Fibroblast of skin of back (primary cell): ENCODE data around the gene SCD.
A peak's percentile ranks its signal among the peaks of the same experiment; 100 is the strongest.
"Not testable (repeated sequence)": the region's sequence is repeated elsewhere in the genome, so short reads cannot be mapped to it uniquely, and the experiment has no call there.

ENCODE experiments used
- DNase-seq: peaks from one replicate; pipeline ENCODE4 v3.0.0-alpha.2; 2013

Gene SCD

DNA sequence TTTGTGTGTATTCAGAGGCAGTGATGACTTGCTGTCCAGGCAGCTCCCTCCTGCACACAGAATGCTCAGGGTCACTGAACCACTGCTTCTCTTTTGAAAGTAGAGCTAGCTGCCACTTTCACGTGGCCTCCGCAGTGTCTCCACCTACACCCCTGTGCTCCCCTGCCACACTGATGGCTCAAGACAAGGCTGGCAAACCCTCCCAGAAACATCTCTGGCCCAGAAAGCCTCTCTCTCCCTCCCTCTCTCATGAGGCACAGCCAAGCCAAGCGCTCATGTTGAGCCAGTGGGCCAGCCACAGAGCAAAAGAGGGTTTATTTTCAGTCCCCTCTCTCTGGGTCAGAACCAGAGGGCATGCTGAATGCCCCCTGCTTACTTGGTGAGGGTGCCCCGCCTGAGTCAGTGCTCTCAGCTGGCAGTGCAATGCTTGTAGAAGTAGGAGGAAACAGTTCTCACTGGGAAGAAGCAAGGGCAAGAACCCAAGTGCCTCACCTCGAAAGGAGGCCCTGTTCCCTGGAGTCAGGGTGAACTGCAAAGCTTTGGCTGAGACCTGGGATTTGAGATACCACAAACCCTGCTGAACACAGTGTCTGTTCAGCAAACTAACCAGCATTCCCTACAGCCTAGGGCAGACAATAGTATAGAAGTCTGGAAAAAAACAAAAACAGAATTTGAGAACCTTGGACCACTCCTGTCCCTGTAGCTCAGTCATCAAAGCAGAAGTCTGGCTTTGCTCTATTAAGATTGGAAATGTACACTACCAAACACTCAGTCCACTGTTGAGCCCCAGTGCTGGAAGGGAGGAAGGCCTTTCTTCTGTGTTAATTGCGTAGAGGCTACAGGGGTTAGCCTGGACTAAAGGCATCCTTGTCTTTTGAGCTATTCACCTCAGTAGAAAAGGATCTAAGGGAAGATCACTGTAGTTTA is 15.8 kb downstream of the SCD start:
- DNase-seq, result no peak

DNA sequence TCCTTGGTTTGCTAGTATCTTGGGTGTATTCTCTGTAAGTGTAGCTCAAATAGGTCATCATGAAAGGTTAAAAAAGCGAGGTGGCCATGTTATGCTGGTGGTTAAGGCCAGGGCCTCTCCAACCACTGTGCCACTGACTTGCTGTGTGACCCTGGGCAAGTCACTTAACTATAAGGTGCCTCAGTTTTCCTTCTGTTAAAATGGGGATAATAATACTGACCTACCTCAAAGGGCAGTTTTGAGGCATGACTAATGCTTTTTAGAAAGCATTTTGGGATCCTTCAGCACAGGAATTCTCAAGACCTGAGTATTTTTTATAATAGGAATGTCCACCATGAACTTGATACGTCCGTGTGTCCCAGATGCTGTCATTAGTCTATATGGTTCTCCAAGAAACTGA is 17.1 kb downstream of the SCD start:
- DNase-seq, result no peak

DNA sequence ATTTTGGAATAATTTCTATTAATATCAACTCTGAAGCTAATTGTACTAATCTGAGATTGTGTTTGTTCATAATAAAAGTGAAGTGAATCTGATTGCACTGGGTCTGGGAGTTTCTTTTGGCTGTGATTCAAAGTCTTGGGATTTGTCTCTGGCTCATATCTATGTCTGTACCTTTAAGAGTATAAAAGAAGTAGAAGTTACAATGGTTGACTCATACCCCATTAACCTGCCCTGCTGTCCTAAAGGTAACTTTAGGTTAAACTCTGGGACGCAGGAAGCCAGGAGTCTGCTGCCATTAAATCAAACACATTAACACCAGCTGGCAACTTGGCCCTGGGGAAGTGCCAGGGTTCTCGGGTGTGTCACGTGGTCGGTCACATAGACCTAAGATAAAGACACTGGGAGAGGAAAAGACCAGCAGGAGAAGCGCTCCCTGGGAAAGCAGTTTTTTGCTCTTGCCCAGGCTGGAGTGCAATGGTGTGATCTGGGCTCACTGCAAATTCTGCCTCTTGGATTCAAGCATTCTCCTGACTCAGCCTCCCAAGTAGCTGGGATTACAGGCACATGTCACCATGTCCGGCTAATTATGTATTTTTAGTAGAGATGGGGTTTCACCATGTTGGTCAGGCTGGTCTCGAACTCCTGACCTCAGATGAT is 17.8 kb downstream of the SCD start:
- DNase-seq, result peak; percentile 42

DNA sequence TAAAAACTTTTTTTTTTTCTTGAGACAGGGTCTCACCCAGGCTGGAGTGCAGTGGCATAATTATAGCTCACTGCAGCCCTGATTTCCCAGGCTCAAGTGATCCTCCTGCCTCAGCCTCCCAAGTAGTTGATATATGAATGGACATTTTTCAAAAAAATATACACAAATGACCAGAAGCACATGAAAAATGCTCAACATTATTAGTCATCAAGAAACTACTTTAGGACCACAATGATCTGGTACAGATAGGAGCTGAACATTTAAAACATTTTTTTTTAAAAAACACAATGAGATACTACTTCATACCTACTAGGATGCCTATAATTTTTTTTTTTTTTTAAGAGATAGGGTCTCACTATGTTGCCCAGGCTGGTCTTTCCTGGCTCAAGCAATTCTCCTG is 21.7 kb downstream of the SCD start:
- DNase-seq, result no peak

DNA sequence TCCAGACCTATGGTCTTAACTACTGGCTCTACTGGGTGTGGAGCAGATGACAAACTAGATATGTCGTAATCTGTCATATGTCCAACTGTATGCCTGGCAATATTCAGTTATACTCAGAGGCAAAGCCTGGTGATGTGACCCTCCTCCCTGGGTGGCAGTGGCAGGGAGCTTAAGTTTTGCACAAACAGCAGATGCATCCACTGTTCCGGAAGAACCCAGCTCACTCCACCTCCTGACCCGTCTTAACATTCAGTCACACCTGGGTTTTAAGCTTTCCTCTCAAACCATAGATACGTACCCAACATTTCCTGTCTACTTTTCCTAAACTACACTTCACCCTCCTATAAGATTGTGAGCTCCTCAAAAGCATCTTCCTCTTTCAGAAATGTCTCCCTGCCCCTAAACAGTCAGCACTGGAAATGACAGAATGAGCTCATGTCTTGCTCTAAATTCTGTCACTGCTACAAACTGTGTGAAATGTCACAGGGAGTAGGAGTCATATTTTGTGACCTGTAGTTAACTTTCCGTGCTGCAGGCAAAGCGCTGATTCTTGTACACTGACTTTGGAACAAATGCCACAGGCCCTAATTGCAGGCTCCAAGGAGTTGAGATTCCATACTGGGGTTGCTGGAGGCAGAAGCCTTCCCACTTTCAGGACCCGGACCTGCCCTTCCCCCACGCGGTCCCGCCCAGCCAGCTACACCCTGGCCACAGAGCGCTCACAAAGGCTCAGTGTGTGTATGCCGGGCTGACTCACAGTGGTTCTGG is 23.9 kb downstream of the SCD start:
- peak; percentile 78 for DNase-seq

DNA sequence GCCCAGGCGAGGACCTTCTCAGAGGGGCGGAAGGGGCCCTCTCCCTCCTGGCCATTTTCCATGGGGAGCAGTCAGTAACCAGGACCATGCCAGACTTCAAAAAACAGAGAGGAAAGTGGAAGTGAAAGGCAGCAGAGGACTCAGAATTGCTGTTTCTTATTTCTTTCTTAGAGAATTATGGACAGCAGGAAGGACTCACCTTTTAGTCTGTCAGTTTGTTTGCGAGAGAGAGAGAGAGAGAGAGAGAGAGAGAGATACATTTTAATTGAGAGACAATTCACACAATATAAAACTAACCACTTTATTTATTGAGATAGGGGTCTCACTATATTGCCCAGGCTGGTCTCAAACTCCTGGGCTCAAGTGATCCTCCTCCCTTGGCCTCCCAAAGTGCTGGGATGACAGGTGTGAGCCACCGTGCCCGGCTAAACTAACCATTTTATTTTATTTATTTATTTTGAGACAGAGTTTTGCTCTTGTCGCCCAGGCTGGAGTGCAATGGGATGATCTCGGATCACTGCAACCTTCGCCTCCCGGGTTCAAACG is 24.5 kb downstream of the SCD start:
- DNase-seq, result no peak

DNA sequence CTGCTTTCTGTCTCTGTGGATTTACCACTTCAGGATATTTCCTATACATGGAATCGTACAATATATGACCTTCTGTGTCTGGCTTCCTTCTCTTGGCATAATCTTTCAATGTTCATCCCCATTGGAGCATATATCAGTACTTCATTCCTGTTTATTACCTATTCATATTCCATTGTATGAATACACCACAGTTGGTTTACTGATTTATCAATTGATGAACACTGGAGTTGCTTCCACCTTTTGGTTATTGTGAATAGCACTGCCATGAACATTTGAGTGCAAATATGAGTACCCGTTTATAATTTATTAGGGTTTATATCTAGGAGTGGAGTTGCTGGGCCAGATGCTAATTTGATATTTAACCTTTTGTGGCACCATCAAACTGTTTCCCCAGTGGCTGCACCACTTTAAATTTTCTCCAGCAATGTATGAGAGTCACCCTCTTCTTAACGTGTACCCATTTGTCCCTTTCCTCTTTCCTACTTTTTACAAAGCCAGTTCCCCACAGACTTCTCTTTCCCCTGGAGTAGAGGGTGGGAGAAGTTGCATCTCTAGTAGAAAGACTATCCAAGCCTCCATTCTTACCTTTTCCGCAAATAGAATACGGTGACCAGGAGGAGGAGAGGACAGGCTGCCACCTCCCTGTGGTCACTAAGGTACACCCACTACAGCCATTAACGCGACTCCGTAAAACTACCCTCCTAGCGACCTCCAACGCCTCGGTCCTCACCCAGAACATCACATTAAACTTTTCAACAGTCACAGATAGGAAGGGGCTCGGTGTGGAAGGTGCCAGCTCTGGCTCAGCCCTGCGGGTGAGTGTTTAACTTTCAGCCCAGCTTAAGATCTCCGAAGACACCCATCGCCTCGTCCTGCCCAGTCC is 25.6 kb downstream of the SCD start:
- no peak for DNase-seq

DNA sequence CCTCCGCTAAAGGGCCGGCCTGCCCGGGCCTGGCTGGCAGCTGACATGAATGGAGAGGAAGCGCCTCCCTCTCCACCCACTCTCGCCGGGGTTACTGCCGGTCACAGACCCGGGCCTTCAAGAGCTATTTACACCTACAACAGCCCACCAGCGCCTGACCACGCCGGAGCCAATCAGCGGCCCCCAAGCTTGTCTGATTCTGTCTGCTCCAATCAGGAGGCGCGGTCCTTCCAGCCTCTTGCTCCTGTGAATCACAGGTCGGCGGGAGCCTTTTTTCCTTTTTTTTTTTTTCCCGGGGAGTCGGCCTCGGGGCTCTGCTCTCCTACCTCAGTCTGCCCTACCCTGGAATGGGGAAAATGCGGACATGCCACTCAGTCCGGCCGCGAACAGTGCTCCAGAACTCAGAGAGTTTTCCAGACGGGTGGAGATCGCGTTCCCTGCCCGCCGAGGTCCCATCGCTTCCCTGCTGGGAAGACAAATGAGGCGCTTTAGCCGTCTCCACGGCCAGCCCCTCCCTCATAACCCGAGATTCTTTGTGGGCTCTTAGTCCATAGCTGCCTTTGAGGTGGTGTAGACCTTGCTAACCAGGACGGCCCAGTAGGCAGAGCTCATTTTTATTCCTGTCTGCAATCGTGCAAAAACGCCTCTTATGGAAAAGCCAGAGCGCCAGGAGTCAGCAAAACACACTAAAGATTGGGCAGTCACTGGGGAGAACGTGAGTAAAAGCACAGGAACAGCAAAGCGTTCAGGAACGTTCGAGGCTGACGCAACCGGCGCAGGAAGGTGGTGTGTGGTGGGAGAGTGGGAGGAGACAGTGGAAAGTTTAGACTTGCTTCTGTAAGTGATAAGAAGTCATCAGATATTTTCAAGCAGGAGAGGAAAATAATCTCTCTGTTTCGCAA is 26.5 kb downstream of the SCD start:
- peak; percentile 100 for DNase-seq

DNA sequence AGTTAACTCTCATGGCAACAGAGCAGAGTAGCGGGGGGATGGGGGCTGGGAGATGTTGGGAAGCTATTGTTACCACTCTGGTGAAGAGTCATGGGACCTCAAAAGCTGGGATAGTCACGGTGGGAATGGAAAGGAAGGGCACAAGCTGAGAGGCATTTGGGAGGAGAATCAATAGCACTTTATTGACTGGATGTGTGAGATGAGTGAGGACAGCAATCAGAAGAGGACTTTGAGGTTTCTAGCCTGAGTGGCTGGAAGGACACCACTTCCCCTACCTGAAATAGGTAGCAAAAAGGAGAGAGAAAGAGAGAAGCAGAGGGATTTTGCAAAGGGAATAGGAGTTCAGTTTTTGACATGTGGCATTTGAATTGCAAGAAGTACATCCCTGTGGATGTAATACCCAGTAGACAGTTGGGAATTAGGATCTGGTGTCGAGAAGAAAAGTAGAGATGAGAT is 27.2 kb downstream of the SCD start:
- no peak for DNase-seq

DNA sequence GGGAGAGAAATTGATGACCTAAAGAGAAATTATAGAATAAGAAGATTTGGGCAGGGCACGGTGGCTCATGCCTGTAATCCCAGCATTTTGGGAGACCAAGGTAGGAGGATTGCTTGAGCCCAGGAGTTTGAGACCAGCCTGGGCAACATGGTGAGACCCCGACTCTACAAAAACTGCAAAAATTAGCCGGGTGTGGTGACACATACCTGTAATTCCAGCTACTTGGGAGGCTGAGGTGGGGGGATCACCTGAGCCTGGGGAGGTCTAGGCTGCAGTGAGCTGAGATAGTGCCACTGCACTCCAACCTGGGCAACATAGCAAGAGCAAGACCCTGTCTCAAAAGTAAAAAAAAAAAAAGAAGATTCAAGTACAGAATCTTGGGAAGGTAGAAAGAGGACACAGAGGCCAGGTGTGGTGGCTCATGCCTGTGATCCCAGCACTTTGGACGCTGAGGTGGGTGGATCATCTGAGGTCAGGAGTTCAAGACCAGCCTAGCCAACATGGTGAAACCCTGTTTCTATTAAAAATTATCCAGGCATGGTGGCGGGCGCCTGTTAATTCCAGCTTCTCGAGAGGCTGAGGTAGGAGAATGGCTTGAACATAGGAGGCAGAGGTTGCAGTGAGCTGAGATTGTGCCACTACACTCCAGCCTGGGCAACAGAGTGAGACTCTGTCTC is 27.8 kb downstream of the SCD start:
- DNase-seq, result not testable (repeated sequence)

DNA sequence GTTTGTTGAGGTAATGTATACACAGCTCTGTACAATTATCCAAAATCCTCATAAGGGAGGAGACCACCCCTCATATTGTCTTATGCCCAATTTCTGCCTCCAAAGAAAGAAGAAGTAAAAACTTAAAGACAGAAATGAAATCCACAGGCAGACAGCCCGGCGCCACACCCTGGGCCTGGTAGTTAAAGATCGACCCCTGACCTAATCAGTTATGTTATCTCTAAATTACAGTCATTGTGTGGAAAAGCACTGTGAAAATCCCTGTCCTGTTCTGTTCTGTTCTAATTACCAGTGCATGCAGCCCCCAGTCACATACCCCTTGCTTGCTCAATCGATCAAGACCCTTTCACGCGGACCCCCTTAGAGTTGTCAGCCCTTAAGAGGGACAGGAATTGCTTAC is 29.6 kb downstream of the SCD start:
- DNase-seq, result not testable (repeated sequence)

DNA sequence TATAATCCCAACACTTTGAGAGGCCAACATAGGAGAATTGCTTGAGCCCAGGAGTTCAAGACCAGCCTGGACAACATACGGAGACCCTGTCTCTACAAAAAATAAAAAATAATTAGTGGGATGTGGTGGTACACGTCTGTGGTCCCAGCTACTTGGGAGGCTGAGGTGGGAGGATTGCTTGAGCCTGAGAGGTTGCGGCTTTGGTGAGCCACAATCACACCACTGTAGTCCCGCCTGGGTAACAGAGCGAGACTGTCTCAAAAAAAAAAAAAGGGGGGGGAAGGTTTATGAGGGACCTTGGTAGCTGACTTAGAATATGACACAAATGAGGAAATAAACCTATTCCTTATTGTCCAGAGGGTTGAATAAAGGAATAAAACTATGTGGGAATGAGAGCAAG is 30.8 kb downstream of the SCD start:
- no peak for DNase-seq

DNA sequence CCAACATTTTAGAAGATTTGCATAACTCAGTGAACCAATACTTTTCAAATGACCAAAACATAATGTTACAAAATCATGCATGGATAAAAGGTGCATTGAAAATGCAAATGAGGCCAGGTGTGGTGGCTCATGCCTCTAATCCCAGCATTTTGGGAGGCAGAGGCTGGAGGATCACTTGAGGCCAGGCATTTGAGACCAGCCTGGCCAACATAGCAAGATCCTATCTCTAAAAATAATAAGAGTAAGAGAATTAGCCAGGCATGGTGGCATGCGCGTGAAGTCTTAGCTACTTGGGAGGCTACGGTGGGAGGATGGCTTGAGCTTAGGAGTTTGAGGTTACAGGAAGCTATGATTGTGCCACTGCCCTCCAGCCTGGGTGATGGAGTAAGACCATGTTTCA is 33.4 kb downstream of the SCD start:
- no peak for DNase-seq

DNA sequence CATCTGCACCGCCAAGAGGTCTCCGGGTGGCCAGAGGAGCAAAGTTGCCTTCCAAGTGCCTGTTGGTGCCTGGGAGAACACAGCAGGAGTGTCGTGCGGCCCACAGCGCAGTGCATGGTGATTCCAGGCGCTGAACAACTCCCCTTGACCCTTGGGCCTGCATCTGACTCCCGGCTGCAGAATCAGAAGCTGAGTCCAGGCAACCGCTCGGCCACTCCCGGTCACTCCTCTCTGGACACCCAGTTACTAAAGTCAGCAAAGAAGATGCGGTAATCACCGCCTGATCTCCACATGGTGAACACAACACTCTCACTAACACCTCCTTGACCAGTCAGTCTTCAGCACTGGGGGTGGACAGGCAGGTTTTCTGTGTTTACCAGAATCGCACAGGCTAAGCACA is 35.5 kb downstream of the SCD start:
- DNase-seq, result no peak

DNA sequence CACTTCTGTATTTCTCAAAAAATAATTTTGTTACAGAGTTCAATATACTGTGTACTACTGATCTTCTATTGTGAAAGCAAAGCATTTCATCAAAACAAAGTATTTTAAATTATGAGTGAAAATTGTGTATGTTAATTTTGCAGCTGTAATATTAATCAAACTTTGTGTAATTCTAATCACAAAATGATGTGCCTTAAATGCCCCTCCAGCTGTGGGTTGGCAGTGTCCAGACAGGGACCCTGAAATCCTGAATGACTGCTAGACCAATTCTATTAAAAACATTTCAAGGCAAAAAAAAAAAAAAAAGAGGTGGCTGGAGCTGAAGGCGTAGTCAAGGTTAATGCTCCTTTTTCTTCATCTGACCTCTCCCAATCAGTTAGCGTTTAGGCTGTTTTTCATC is 36.2 kb downstream of the SCD start:
- DNase-seq, result no peak

DNA sequence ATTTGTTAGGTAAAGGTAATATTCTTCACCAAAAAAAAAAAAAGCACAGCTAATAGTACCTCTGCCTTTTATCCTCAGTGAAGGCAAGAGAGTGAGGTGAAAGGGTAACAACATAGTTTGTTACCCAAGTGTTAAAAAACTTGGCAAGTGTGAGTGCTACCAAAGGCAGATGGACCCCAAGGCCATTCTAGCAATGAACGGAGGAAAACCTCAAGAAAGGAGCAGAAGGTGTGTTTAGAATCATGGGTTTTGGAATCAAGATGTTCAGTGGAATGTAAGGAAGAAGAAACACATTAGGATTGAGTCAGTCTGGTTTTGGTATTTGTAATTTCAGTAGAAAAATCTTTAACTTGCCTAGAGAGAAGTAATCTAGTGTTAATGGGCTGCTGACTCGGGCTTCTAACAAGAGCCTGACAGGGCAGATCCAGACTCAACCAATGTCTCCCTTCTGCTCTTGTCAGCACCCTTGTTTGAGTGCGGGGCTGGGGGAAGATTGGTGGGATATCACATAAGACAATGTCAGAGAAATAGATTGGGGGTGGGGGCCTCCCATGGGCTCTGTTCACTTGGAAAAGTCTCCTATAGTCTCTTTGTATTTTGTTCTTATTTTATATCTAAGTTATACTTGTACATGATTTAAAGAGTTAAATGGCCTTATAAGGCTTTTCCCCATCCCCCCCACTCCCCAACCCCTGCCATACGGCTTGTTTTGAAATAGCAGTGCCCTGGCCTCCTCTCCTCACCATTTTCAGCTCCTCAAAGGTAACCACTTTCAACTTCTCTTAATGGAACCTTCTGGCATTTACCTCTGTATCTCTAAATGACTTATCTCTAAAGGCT is 44.4 kb downstream of the SCD start:
- no peak for DNase-seq

DNA sequence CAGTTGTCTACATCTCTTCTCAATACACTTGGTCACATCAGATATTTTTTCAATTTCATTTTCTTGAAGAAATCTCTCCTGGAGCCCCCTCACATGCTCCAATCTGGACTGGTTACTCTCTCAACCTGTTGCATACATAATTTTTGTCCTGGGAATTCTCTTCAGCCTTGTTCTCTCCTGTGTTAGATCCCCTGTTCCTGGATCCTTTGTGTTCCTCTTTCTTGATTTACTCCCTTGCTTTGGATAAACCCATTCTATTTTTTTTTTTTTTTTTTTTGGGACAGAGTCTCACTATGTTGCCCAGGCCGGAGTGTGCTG is 45.6 kb downstream of the SCD start:
- no peak for DNase-seq

DNA sequence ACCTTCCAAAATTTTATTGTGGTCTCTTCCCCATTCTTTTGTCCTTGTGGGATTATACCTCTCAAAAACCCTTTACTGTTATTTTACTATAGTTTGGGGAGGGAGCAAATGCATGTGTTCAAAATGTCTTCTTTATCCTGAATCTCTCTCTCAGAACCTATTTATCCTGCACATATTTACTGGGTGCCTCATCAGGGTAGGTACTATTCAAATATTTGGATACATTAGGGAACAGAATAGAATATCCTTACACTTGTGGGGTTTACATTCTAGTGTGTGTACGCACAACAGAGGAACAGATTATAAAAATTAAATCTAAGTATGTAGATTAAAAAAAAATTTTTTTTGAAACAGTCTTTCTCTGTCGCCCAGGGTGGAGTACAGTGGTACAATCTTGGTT is 48.6 kb downstream of the SCD start:
- DNase-seq, result no peak

DNA sequence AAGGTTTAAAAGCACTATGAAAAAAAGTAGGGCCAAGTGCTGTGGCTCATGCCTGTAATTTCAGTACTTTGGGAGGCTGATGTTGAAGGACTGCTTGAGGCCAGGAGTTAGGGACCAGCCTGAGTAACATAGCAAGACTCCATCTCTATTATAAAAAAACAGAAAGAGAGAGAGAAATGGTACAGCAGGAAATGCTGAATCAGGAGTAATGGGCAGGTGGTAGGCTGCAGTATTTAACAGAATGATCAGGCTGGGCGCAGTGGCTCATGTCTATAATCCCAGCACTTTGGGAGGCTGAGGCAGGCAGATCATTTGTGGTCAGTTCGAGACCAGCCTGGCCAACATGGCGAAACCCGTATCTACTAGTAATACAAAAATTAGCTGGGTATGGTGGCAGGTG is 49.6 kb downstream of the SCD start:
- no peak for DNase-seq
